ENCODE measurements around the gene ROR1. TPM values are rescaled to one million over a fixed set of nuclear protein-coding genes. Genes with fewer than 3 reads are reported as not detected.
"Not testable (repeated sequence)": the region's sequence is repeated elsewhere in the genome, so short reads cannot be mapped to it uniquely, and the experiment has no call there.

The ROR1 gene
- total and polyA plus RNA-seq, 9 of the 15 experiments (the other 6 are each of a cell fraction or from before 2014, with no cell fraction given) = 0.02 TPM; not detected in 8

DNA sequence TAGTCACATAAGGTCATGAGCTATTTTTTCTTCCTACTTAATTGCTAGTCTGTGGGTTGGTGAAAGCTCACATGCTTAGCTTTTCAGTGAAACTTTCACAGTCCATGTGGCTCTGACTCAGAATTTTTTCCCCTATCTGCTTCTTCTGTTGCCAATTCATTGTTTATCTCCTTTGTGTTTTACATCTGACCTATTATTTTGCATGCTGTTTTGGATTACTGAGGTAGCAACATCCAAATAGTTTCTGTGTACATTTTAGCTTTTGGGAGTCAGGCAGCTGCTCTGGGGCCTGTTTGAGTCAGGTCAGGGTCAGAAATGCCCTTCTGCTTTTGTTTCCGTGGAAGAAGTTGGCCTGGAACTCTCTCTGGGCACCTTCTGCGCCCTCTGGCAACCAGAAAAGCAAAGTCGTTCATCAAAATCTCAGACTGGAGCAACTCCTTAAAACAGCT is 40.0 kb downstream of the ROR1 start (continued):
- TF ChIP-seq KDM4B (IDR thresholded peaks at IDR 0.05; ENCODE audit: borderline replicate concordance in 2 of 2, low read depth in 1 of 2) (no peak), HDGF (IDR thresholded peaks at IDR 0.05) (no peak)
- TF ChIP-seq, protein P1, sequence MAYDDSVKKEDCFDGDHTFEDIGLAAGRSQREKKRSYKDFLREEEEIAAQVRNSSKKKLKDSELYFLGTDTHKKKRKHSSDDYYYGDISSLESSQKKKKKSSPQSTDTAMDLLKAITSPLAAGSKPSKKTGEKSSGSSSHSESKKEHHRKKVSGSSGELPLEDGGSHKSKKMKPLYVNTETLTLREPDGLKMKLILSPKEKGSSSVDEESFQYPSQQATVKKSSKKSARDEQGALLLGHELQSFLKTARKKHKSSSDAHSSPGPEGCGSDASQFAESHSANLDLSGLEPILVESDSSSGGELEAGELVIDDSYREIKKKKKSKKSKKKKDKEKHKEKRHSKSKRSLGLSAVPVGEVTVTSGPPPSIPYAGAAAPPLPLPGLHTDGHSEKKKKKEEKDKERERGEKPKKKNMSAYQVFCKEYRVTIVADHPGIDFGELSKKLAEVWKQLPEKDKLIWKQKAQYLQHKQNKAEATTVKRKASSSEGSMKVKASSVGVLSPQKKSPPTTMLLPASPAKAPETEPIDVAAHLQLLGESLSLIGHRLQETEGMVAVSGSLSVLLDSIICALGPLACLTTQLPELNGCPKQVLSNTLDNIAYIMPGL (CRISPR knock-in tag; IDR thresholded peaks at IDR 0.05) = no peak

DNA sequence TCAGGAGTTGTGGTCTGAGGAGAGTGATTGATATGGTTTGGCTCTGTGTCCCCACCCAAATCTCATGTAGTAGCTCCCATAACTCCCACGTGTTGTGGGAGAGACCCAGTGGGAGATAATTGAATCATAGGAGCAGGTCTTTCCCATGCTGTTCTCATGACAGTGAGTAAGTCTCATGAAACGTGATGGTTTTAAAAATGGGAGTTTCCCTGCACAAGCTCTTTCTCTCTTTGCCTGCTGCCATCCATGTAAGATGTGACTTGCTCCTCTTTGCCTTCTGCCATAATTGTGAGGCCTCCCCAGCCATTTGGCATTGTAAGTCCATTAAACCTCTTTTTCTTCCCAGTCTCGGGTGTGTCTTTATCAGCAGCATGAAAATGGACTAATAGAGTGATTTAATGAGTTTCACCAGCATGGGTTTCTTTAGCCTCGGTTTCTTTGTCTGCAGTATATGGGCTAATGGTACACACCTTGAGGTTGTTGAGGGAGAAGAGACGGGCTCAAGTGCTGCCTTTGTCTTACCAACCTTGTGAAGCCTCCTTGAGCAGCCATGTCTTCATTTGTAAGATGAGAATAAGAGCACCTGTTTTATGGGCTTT is 42.5 kb downstream of the ROR1 start:
- H3K79me2 ChIP-seq (ENCODE audit: control insufficient read depth, insufficient read depth, low read length); intact Hi-C loops (cut with micrococcal nuclease); DNase-seq (ENCODE audit: extremely low read depth in 1 of 4, low spot score in 3 of 4); BruUV-seq (replicated peaks); H4K20me1 ChIP-seq (replicated peaks; ENCODE audit: control insufficient read depth, insufficient read depth, low read length); H3K9me1 ChIP-seq (ENCODE audit: control insufficient read depth, insufficient read depth, low read length); H2AFZ ChIP-seq (ENCODE audit: low read depth, low read length); H3K4me3 ChIP-seq; in situ Hi-C loops (cut with MboI); FAIRE-seq; H3K9me3 ChIP-seq (replicated peaks; ENCODE audit: control insufficient read depth, insufficient read depth, low read depth, low read length); H3K4me2 ChIP-seq (ENCODE audit: insufficient read depth, low read length); POLR2A ChIA-PET; H3K9ac ChIP-seq (ENCODE audit: insufficient read depth in 1 of 2, low read depth in 2 of 2, low read length in 2 of 2); H3K27me3 ChIP-seq (ENCODE audit: control insufficient read depth in 2 of 2, insufficient read depth in 2 of 2, low read length in 2 of 2); CTCF ChIA-PET (ENCODE audit: low intra/inter-chr PET ratio); ATAC-seq; H3K4me1 ChIP-seq (replicated peaks in 1 of 2; ENCODE audit: control insufficient read depth in 2 of 2, insufficient read depth in 2 of 2, low read length in 2 of 2); H3K27ac ChIP-seq (ENCODE audit: extremely low read depth, low read depth, low read length); H3K36me3 ChIP-seq (ENCODE audit: control insufficient read depth, insufficient read depth, low read length): not testable (repeated sequence)
- 1% methylated on average over 5 of the region's 5 CpGs for WGBS (ENCODE audit: insufficient coverage, low coverage, missing lambda C conversion rate)
